ENCODE measurements around the gene PRKD1. TPM values are rescaled to one million over a fixed set of nuclear protein-coding genes. Genes with fewer than 3 reads are reported as not detected.
"Not testable (repeated sequence)": the region's sequence is repeated elsewhere in the genome, so short reads cannot be mapped to it uniquely, and the experiment has no call there.

Gene PRKD1
- total RNA-seq, 1 donor from 2014 or later: 16.0 TPM

- no peak for DNase-seq (ENCODE audit: low read depth)
Observed at GRCh38 chr14:29900609-29901350, 26.9 kb downstream of the PRKD1 start.

DNA sequence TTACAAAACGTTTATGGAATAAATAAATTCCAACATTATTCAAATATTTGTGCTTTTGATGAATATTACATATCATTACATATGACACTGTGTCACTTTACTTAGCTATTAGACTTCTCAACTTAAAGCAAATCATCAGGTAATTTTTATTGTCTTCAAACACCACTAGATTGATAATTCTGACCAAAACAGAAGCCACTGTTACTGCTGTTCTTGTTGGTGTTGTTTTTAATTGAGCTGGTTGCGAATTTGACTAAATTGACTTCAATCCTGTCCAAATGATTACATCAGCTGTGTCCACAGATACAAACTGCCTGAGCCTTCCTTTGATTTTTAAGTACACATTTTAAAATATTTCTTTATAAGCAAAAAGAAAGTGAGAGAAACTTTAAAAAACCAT, 29.2 kb downstream of the PRKD1 start:
- no peak for DNase-seq (ENCODE audit: low read depth)

GRCh38 chr14:29897181-29897580, 30.5 kb downstream of the PRKD1 start:
- no peak for DNase-seq (ENCODE audit: low read depth)

DNA sequence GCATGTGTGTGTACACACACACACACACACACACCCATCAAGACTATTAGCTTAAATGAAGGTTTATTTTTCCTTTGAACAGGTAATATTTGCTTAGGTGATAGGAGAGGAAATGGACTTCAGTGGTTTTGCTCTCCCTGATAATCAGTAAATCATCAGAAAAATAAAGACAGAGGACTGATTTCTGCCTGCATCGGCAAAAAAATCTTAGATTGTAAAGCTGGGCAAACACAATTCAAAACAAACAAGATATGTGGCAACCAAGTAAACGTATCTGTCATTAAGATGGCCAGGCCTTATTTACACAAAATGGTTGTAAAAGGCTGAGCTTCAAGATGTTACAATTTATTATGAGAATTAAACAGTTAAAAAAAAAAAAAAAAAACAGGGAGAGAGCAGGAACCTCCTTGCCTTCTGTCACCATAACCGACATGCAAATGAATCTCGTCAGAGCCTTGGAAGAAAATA, 31.3 kb downstream of the PRKD1 start:
- DNase-seq (ENCODE audit: low read depth): no peak

GRCh38 chr14:29895591-29896083, 32.0 kb downstream of the PRKD1 start:
- no peak for DNase-seq (ENCODE audit: low read depth)

DNA sequence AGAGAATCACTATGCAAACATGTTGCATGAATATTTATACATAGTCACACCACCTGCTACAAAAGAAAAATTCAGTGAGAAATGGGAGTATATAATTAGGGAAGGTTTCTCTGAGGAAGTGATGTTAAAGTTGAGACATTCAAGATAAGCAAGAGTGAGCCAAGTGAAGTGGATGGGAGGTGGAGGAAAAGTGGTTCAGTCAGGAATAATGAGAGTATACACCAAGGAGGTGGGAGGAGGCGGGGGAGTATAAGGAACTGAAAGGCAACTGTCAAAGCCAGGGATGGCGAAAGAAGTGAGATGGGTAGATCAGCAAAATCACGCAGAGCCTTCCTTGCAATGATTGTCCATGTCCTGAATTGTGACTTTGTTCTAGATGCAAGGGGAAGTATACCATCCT, 33.7 kb downstream of the PRKD1 start:
- no peak for DNase-seq (ENCODE audit: low read depth)

DNA sequence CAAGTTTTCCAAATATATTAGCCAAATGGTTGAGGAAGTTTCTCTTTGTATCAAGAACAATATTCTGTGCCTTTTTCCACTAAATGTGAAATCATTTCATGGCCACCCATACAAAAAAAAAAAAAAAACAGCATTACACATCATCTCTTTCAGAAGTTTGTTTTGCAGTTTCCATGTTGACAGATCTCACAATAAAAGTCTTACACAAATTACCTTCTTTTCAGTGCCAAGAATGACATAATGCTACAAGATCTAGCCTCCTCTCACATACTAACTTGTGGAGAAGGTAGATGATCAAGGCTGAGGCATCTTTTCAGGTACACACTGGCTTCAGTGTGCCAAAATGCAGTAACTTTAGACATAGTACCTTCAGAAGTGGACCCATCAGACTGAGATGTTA, 35.3 kb downstream of the PRKD1 start:
- DNase-seq (ENCODE audit: low read depth): peak; percentile 9

DNA sequence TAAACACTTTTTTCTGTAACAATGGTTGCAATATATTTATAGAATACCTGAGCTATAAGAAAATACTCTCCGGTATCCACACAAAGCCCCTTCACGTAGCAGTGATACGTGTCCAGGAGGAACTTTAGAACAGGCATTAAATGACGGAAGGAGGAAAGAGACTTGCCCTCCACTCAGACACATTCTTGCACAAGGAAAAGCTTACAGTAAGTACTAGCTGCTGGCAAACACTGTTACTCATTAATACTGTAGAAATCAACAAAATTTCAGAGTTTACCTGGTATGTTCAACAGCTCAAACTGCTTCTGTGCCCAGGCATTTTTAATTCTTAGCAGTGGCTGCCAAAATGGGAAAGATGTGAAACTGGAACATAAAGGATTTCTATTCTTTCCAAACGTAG, 41.7 kb downstream of the PRKD1 start:
- DNase-seq (ENCODE audit: low read depth): no peak

DNA sequence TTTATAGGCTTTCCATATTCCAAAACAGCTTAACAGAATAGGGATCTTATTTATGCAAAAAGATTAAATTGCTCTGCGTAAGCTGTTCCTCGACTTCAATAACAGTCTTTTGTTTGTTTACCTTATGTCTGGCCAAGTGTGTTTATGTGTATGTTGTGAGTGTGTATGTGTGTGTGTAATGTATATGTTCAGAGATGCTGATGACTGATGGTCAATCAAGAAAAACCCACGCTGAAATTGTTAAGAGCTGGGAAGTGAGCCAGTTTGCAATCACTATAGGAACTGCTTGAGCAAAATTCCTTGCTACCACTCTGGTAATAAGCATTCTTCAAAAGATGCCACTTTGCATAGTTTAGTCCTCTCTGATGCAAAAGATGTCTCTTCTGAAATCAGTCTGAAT, 59.6 kb downstream of the PRKD1 start:
- no peak for DNase-seq (ENCODE audit: low read depth)

DNA sequence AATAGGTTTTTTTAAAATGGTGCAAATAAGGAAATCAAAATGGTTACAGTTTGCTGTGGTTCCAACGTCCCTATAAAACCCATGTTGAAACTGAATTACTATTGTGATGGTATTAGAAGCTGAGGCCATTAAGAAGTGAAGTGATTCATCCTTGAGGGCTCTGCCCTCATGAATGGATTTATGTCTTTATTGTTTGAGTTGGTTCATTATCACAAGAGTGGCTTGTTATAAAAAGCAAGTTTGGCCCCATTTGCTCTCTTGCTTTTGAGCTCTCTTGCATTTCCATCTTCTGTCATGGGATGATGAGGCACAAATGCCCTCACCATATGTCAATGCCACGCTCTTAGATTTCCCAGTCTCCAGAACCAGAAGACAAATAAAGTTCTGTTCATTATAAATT, 62.3 kb downstream of the PRKD1 start:
- DNase-seq (ENCODE audit: low read depth): no peak

GRCh38 chr14:29861996-29862395, 65.7 kb downstream of the PRKD1 start:
- DNase-seq (ENCODE audit: low read depth): no peak

- no peak for DNase-seq (ENCODE audit: low read depth)
Observed at GRCh38 chr14:29858299-29858698, 69.3 kb downstream of the PRKD1 start.

DNA sequence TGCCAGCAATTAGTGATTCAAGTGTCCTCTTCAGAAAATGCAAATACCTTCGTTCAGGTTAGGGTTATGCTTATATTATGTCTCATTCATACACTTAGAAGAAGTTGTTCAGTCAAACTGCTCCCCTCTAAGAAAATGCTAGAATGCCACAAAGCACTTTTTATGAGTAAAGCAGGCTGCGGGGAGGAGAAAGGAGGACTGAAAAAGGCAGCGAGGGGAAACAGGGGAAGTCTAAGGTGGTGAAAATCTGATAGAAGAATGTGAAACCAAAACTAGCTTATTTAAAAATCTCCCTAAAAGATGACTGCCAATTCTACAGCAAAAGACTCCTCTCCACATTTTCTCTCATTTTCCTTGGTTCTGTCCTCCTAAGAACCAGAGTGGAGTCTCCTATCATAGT, 70.1 kb downstream of the PRKD1 start:
- DNase-seq (ENCODE audit: low read depth): no peak

DNA sequence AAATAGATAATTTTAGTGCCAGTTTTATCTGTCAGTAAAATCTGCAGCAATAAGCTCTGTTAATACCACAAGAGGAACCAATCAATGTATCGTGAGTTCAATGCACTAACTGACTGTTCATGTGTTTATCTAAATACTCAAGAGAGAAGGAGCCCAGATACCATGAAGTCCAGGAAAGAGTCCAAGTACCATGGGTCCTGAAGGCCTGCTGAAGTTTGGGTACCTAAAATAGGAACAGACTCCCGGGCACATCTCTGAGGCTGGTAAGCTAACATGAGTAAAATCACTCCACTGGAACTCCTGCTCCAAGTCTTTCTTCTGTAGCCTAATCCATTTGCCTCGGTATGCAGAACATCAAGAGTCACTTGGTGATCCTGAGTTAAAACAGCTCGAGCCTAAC, 71.1 kb downstream of the PRKD1 start:
- DNase-seq (ENCODE audit: low read depth): no peak

DNA sequence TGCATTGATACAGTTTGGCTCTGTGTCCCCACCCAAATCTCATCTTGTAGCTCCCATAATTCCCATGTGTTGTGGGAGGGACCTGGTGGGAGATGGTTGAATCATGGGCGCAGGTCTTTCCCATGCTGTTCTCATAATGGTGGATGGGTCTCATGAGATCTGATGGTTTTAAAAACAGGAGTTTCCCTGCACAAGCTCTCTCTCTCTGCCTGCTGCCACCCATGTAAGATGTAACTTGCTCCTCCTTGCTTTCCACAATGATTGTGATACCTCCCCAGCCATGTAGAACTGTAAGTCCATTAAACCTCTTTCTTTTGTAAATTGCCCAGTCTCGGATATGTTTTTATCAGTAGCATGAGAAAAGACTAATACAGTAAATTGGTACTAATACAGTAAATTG, 74.0 kb downstream of the PRKD1 start:
- DNase-seq (ENCODE audit: low read depth): not testable (repeated sequence)

DNA sequence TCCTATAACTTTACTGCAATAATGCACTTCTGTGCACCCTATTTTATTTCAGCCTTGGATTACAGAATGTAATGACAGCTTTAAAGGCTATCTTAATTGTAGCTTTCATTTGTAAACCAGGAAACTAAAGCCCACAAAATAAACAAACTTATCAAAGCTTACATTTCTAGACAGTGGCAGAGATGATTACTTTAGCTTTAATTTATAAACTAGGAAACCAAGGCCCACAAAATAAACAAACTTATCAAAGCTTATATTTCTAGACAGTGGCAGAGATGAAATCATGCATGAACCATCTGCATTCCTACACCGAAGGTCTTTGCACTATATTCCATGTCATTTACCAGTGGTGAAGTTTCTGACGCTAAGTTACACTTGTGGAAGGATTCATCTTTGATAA, 74.4 kb downstream of the PRKD1 start:
- no peak for DNase-seq (ENCODE audit: low read depth)

GRCh38 chr14:29851397-29851796, 76.2 kb downstream of the PRKD1 start:
- DNase-seq (ENCODE audit: low read depth): peak; percentile 62

GRCh38 chr14:29847056-29847380, 80.6 kb downstream of the PRKD1 start:
- no peak for DNase-seq (ENCODE audit: low read depth)

- peak; percentile 73 for DNase-seq (ENCODE audit: low read depth)
Observed at GRCh38 chr14:29846339-29847055, 81.2 kb downstream of the PRKD1 start.

- no peak for DNase-seq (ENCODE audit: low read depth)
Observed at GRCh38 chr14:29843981-29844380, 83.7 kb downstream of the PRKD1 start.

- DNase-seq (ENCODE audit: low read depth): no peak
Observed at GRCh38 chr14:29842228-29842627, 85.4 kb downstream of the PRKD1 start.

DNA sequence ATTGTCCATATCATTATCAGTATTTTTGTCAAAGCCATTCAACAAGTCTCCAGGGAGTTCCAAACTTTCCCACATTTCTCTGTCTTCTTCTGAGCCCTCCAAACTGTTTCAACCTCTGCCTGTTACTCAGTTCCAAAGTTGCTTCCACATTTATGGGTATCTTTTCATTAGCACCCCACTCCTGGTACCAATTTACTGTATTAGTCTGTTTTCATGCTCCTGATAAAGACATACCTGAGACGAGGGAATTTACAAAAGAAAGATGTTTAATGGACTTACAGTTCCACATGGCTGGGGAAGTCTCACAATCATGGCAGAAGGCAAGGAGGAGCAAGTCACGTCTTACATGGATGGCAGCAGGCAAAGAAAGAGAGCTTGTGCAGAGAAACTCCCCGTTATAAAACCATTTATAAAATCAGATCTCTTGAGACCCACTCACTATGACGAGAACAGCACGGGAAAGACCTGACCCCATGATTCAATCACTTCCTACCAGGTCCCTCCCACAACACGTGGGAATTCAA, 87.2 kb downstream of the PRKD1 start:
- DNase-seq (ENCODE audit: low read depth): not testable (repeated sequence)

GRCh38 chr14:29839691-29840090, 88.0 kb downstream of the PRKD1 start:
- DNase-seq (ENCODE audit: low read depth): not testable (repeated sequence)
